Neural cell (in vitro differentiated cells): ENCODE data around the gene VPS26C. TPM values are rescaled to one million over a fixed set of nuclear protein-coding genes. Genes with fewer than 3 reads are reported as not detected.

Source experiments
- H2AFZ ChIP-seq: fragments of 200-600, 300-800 bp; sonication (generic), shearing (Covaris generic); 2 replicates; pipeline ENCODE4 v1.6.0; 2014; ENCODE audit warnings: low read depth, mild to moderate bottlenecking, antibody characterized with exemption, low read length, moderate library complexity
- H3F3A ChIP-seq: fragments of 200-600 bp; shearing (Covaris generic); 2 replicates; pipeline ENCODE4 v1.6.1; 2016; ENCODE audit warnings: mild to moderate bottlenecking, moderate library complexity, mixed read lengths, antibody characterized with exemption, low read length; ENCODE audit not compliant: insufficient read depth, poor library complexity, severe bottlenecking
- H3K27ac ChIP-seq: fragments of 200-600, 300-800 bp; sonication (generic), shearing (Covaris generic); 2 replicates; pipeline ENCODE4 v1.5.1; 2014; ENCODE audit warnings: mild to moderate bottlenecking, low read length, moderate library complexity
- H3K27me3 ChIP-seq: fragments of 300-800, 200-600 bp; sonication (generic), shearing (Covaris generic); 2 replicates; pipeline ENCODE4 v1.6.0; 2014; ENCODE audit warnings: mild to moderate bottlenecking, low read depth, low read length, moderate library complexity; ENCODE audit not compliant: insufficient read depth
- H3K36me3 ChIP-seq: fragments of 300-800, 200-600 bp; sonication (generic), shearing (Covaris generic); 2 replicates; pipeline ENCODE4 v1.5.1; 2014; ENCODE audit warnings: mild to moderate bottlenecking, antibody characterized with exemption, low read length, moderate library complexity; ENCODE audit not compliant: insufficient read depth
- H3K4me2 ChIP-seq: fragments of 300-800, 200-600 bp; sonication (generic), shearing (Covaris generic); 2 replicates; pipeline ENCODE4 v1.6.0; 2014; ENCODE audit warnings: mild to moderate bottlenecking, low read length
- H3K4me3 ChIP-seq: fragments of 300-800, 200-600 bp; sonication (generic), shearing (Covaris generic); 2 replicates; pipeline ENCODE4 v1.5.1; 2014; ENCODE audit warnings: mild to moderate bottlenecking, low read length, moderate library complexity
- H3K79me2 ChIP-seq: fragments of 200-600 bp; shearing (Covaris generic); replicated peaks from 2 replicates; pipeline ENCODE4 v1.6.0; 2014; ENCODE audit warnings: mild to moderate bottlenecking, low read length, moderate library complexity; ENCODE audit not compliant: insufficient read depth
- H3K9ac ChIP-seq: fragments of 300-800, 200-600 bp; sonication (generic), shearing (Covaris generic); 2 replicates; pipeline ENCODE4 v1.6.1; 2016; ENCODE audit warnings: mild to moderate bottlenecking, low read length, mixed read lengths
- H3K9me2 ChIP-seq: fragments of 200-600 bp; shearing (Covaris generic); 2 replicates; pipeline ENCODE4 v1.6.1; 2016; ENCODE audit warnings: mild to moderate bottlenecking, low read length, mixed read lengths; ENCODE audit not compliant: insufficient read depth
- H3K9me3 ChIP-seq: fragments of 200-600, 300-800 bp; sonication (generic), shearing (Covaris generic); 2 replicates; pipeline ENCODE4 v1.6.1; 2016; ENCODE audit warnings: mild to moderate bottlenecking, mixed run types, low read length, moderate library complexity, mixed read lengths
- H4K20me1 ChIP-seq: fragments of 200-600 bp; shearing (Covaris generic); 2 replicates; pipeline ENCODE4 v1.6.1; 2016; ENCODE audit warnings: mild to moderate bottlenecking, mixed run types; ENCODE audit not compliant: insufficient read depth
- EP300 ChIP-seq: fragments of 450-650 bp; conservative IDR thresholded peaks from 2 replicates; pipeline ENCODE4 v1.6.1; 2014; ENCODE audit warnings: antibody characterized with exemption, mild to moderate bottlenecking, moderate library complexity; ENCODE audit not compliant: poor library complexity, severe bottlenecking
- EZH2 ChIP-seq: fragments of 200-600, 300-800 bp; shearing (Covaris generic), sonication (generic); IDR thresholded peaks from 2 replicates; pipeline ENCODE4 v1.6.1; 2014; ENCODE audit warnings: antibody characterized with exemption, low read length, borderline replicate concordance, mild to moderate bottlenecking; ENCODE audit not compliant: insufficient read depth, poor library complexity, severe bottlenecking
- MXI1 ChIP-seq: fragments of 450-650 bp; conservative IDR thresholded peaks from 2 replicates; pipeline ENCODE4 v1.6.1; 2014; ENCODE audit warnings: antibody characterized with exemption, mild to moderate bottlenecking; ENCODE audit not compliant: poor library complexity, severe bottlenecking
- POLR2AphosphoS5 ChIP-seq: IDR thresholded peaks from 2 replicates; pipeline ENCODE4 v1.6.1; 2012
- RAD21 ChIP-seq: fragments of 450-650 bp; conservative IDR thresholded peaks from 2 replicates; pipeline ENCODE4 v1.6.1; 2014; ENCODE audit warnings: antibody characterized with exemption, mild to moderate bottlenecking, moderate library complexity
- SMC3 ChIP-seq: fragments of 450-650 bp; conservative IDR thresholded peaks from 2 replicates; pipeline ENCODE4 v1.6.1; 2014; ENCODE audit warnings: antibody characterized with exemption, mild to moderate bottlenecking, moderate library complexity; ENCODE audit not compliant: poor library complexity
- TAF1 ChIP-seq: IDR thresholded peaks from 2 replicates; pipeline ENCODE4 v1.6.1; 2012; ENCODE audit warnings: low read depth
- polyA plus RNA-seq: library from polyadenylated mRNA; depleted of rRNA; stranded (reverse); fragments of >200 nt; gene quantifications from 2 replicates; pipeline ENCODE4 v1.2.3, GENCODE V29; 2014
- TF ChIP-seq, protein P1 (sequence below): fragments of 450-650 bp; IDR thresholded peaks from 2 replicates; pipeline ENCODE4 v1.5.1; 2014; ENCODE audit warnings: antibody characterized with exemption, mild to moderate bottlenecking, moderate library complexity; ENCODE audit not compliant: poor library complexity, severe bottlenecking
- TF ChIP-seq, protein P2 (sequence below): IDR thresholded peaks from 2 replicates; pipeline ENCODE4 v1.6.1; 2012; ENCODE audit warnings: borderline replicate concordance

VPS26C gene
- polyA plus RNA-seq, 1 donor from 2014 or later, result 55.5 TPM

DNA sequence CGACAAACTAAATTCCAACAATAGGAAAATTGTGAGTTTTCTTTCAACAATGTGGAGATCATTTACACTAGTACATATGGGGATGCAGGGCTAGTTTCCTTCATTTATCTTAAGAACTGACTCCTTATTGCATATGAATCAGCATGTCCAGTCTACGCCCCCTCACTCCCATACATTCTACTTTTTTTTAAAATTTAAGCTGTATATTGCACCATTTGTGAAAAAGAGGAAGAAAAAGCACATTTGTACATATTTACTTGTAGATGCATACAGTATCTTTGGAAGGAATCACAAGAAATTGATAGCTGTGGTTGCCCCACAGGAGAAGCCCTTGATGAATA, 15.9 kb downstream of the VPS26C start:
- Histone ChIP-seq H3K9me3 (no peaks in the 10 kb centered on the region), H3K4me2 (no peak overlapping the region), H3F3A (no peaks in the 10 kb centered on the region), H3K9ac (no peak overlapping the region), H3K27ac (no peak overlapping the region), H3K36me3 (no peaks in the 10 kb centered on the region), H2AFZ (no peak overlapping the region), H3K79me2 (peaks cover 41% of the 10 kb centered on the region), H4K20me1 (no peaks in the 10 kb centered on the region), H3K4me3 (no peak overlapping the region), H3K27me3 (no peaks in the 10 kb centered on the region), H3K9me2 (no peaks in the 10 kb centered on the region)
- TF ChIP-seq MXI1, result no peak
- no peak for TF ChIP-seq EZH2
- no peak for TF ChIP-seq TAF1
- no peak for TF ChIP-seq RAD21
- no peak for TF ChIP-seq POLR2AphosphoS5
- TF ChIP-seq, protein P1, sequence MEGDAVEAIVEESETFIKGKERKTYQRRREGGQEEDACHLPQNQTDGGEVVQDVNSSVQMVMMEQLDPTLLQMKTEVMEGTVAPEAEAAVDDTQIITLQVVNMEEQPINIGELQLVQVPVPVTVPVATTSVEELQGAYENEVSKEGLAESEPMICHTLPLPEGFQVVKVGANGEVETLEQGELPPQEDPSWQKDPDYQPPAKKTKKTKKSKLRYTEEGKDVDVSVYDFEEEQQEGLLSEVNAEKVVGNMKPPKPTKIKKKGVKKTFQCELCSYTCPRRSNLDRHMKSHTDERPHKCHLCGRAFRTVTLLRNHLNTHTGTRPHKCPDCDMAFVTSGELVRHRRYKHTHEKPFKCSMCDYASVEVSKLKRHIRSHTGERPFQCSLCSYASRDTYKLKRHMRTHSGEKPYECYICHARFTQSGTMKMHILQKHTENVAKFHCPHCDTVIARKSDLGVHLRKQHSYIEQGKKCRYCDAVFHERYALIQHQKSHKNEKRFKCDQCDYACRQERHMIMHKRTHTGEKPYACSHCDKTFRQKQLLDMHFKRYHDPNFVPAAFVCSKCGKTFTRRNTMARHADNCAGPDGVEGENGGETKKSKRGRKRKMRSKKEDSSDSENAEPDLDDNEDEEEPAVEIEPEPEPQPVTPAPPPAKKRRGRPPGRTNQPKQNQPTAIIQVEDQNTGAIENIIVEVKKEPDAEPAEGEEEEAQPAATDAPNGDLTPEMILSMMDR, result no peak
- no peak for TF ChIP-seq SMC3
- TF ChIP-seq EP300, result no peak

DNA sequence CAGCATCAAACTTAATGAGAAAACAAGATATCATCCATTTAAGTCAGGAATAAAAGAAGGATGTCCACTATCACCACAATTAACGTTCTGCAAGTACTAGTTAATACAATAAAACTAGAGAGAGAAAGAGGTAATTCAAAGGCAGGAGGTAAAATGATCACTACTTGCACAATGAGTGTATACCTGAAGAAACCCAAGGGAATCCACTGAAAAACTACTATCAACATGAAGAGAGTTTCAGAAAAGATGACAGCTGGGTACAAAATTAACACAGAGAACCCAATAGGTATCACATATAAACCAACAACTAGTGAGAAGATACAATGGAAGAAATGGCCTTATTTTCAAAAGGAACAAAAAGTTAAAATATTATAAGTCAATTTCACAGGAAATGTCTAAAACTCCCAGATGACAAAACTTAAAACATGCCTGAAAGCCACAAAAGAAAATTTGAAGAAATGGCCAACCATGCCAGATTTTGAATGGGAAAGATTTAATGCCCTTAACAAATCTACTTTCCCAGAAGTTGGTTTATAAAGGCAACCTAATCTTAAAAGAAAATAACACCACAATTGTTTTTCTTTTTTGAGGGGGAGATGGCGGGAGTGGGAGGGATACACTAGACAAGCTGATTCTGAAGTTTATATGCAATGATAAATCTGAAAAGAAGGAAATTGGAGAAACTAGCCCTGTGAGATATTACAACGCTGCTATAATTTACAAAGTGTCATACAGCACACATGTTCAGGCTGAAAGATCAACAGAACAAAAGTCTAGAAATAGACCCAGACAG, 17.8 kb downstream of the VPS26C start:
- Histone ChIP-seq H3K4me3 (no peak overlapping the region), H3K27ac (no peak overlapping the region), H3K36me3 (no peaks in the 10 kb centered on the region), H2AFZ (no peak overlapping the region), H3F3A (no peaks in the 10 kb centered on the region), H3K9ac (no peak overlapping the region), H3K9me3 (no peaks in the 10 kb centered on the region), H3K27me3 (no peaks in the 10 kb centered on the region), H3K9me2 (no peaks in the 10 kb centered on the region), H4K20me1 (no peaks in the 10 kb centered on the region), H3K79me2 (peaks cover 50% of the 10 kb centered on the region), H3K4me2 (no peak overlapping the region)
- TF ChIP-seq EP300, result no peak
- no peak for TF ChIP-seq POLR2AphosphoS5
- TF ChIP-seq, protein P1, result no peak
- TF ChIP-seq, protein P2, sequence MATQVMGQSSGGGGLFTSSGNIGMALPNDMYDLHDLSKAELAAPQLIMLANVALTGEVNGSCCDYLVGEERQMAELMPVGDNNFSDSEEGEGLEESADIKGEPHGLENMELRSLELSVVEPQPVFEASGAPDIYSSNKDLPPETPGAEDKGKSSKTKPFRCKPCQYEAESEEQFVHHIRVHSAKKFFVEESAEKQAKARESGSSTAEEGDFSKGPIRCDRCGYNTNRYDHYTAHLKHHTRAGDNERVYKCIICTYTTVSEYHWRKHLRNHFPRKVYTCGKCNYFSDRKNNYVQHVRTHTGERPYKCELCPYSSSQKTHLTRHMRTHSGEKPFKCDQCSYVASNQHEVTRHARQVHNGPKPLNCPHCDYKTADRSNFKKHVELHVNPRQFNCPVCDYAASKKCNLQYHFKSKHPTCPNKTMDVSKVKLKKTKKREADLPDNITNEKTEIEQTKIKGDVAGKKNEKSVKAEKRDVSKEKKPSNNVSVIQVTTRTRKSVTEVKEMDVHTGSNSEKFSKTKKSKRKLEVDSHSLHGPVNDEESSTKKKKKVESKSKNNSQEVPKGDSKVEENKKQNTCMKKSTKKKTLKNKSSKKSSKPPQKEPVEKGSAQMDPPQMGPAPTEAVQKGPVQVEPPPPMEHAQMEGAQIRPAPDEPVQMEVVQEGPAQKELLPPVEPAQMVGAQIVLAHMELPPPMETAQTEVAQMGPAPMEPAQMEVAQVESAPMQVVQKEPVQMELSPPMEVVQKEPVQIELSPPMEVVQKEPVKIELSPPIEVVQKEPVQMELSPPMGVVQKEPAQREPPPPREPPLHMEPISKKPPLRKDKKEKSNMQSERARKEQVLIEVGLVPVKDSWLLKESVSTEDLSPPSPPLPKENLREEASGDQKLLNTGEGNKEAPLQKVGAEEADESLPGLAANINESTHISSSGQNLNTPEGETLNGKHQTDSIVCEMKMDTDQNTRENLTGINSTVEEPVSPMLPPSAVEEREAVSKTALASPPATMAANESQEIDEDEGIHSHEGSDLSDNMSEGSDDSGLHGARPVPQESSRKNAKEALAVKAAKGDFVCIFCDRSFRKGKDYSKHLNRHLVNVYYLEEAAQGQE, result no peak
- no peak for TF ChIP-seq SMC3
- TF ChIP-seq EZH2, result no peak
- TF ChIP-seq MXI1, result no peak
- TF ChIP-seq RAD21, result no peak
- TF ChIP-seq TAF1, result no peak
